Kidney (tissue), 14 donors: ENCODE measurements around the gene PITRM1. TPM values are rescaled to one million over a fixed set of nuclear protein-coding genes. Genes with fewer than 3 reads are reported as not detected.
A peak's percentile ranks its signal among the peaks of the same experiment; 100 is the strongest.

Experiments
- DNase-seq, 5 donors: peaks; one replicate each; pipeline ENCODE4 v3.0.0-alpha.2; 2013 to 2020
- FAIRE-seq: peaks from 2 replicates; lab custom pipeline; 2012; peaks lifted over from hg19 to GRCh38; lab: Jason Lieb, UNC
- H3K27ac ChIP-seq, 2 donors: one replicate each; pipeline ENCODE4 v1.7.0; 2013; ENCODE audit warnings: low read depth in 2 of 2, low read length in 2 of 2, inconsistent platforms in 1 of 2
- H3K27me3 ChIP-seq: one replicate; pipeline ENCODE4 v1.7.1; 2013; ENCODE audit warnings: low read length, inconsistent platforms; ENCODE audit not compliant: control insufficient read depth, insufficient read depth
- H3K36me3 ChIP-seq, 3 donors: one replicate each; pipeline versions ENCODE4 v1.7.0 to v1.7.1; 2013; ENCODE audit warnings: low read length in 3 of 3, control low read depth in 1 of 3, inconsistent platforms in 1 of 3; ENCODE audit not compliant: insufficient read depth in 3 of 3, control insufficient read depth in 2 of 3
- H3K4me1 ChIP-seq, 3 donors: one replicate each; pipeline versions ENCODE4 v1.7.0 to v1.7.1; 2013; ENCODE audit warnings: low read length in 3 of 3, inconsistent platforms in 1 of 3, low read depth in 1 of 3; ENCODE audit not compliant: control insufficient read depth in 2 of 3, insufficient read depth in 2 of 3
- H3K4me3 ChIP-seq, 3 donors: one replicate each; pipeline versions ENCODE4 v1.7.0 to v1.8.1; 2013; ENCODE audit warnings: low read length in 3 of 3, control low read depth in 1 of 3, inconsistent platforms in 1 of 3
- H3K9ac ChIP-seq, 3 donors: one replicate each; pipeline versions ENCODE4 v1.7.0 to v1.7.1; 2013; ENCODE audit warnings: low read length in 3 of 3, control low read depth in 1 of 3, inconsistent platforms in 1 of 3
- H3K9me3 ChIP-seq, 3 donors: one replicate each; pipeline versions ENCODE4 v1.7.0 to v1.7.1; 2013; ENCODE audit warnings: low read length in 3 of 3, control low read depth in 1 of 3, inconsistent platforms in 1 of 3; ENCODE audit not compliant: control insufficient read depth in 2 of 3, insufficient read depth in 1 of 3
- CTCF ChIP-seq: IDR thresholded peaks from 3 replicates; pipeline ENCODE4 v1.5.1; 2012; ENCODE audit warnings: mild to moderate bottlenecking, moderate library complexity, borderline replicate concordance; ENCODE audit not compliant: insufficient read depth; ENCODE audit errors: extremely low read depth
- intact Hi-C: fragments of 100-400 bp; cut with DNase I; formaldehyde crosslinking; loops from one replicate; pipeline ENCODE4 v1.11.1; 2022
- polyA plus RNA-seq: library from polyadenylated mRNA; stranded (reverse); fragments of 350-450 nt; fragmentation: Illumina TruSeq; extraction: RNeasy Lipid Tissue Mini Kit (QIAGEN cat#74804); gene quantifications from one replicate; pipeline ENCODE4 v1.2.3, GENCODE V29; 2014; ENCODE audit warnings: low read depth, low replicate concordance; ENCODE audit not compliant: insufficient read depth
- total RNA-seq: library from RNA; stranded (reverse); fragmentation: NEBNext Ultra II Directional; extraction: Animal tissue kit (Norgen Biotek cat#: 25700); gene quantifications from one replicate; pipeline ENCODE4 v1.2.1, GENCODE V29; 2021
- donor health status: control.
- donor health status: control.
- donor health status: control.
- donor health status: control.
- donor health status: control.
- donor health status: DM: yes; HTN: yes; CAD: no.
- donor health status: Normal renal cell carcinoma (clear cell type).

Gene PITRM1
- total and polyA plus RNA-seq, 2 donors from 2014 or later, result 28.8 to 60.7 TPM

- Histone ChIP-seq H3K9ac (no peak overlapping the region), H3K36me3 (peaks cover 0 to 77% (median 49%) of the 10 kb centered on the region in 3 donors), H3K9me3 (no peaks in the 10 kb centered on the region), H3K4me3 (no peak overlapping the region), H3K27me3 (no peaks in the 10 kb centered on the region), H3K27ac (no peak overlapping the region), H3K4me1 (no peaks in the 10 kb centered on the region)
- intact Hi-C loops, result no loop called here
- DNase-seq (no peak), FAIRE-seq (no peak)
- no peak for TF ChIP-seq CTCF
Observed at GRCh38 chr10:3139216-3139910, 33.2 kb downstream of the PITRM1 start.

- peaks cover 3 to 73% (median 39%) of the 10 kb centered on the region in 3 donors for H3K36me3 ChIP-seq
- no peaks in the 10 kb centered on the region for H3K4me1 ChIP-seq
- no peaks in the 10 kb centered on the region for H3K9me3 ChIP-seq
- FAIRE-seq (no peak), DNase-seq (peak in 1 of 5 donors; percentile 24)
- H3K27ac ChIP-seq, result no peak overlapping the region
- no peak overlapping the region for H3K4me3 ChIP-seq
- H3K27me3 ChIP-seq, result no peaks in the 10 kb centered on the region
- TF ChIP-seq CTCF, result no peak
- intact Hi-C loops, result no loop called here
- H3K9ac ChIP-seq, result no peak overlapping the region
Observed at GRCh38 chr10:3137958-3138726, 34.4 kb downstream of the PITRM1 start.

GRCh38 chr10:3136763-3137611, 35.6 kb downstream of the PITRM1 start:
- Histone ChIP-seq H3K27me3 (no peaks in the 10 kb centered on the region), H3K9ac (no peak overlapping the region), H3K36me3 (peaks cover 3 to 73% (median 38%) of the 10 kb centered on the region in 3 donors), H3K4me3 (no peak overlapping the region), H3K9me3 (no peaks in the 10 kb centered on the region), H3K27ac (no peak overlapping the region), H3K4me1 (no peaks in the 10 kb centered on the region)
- DNase-seq (peak in 2 of 5 donors; percentile 30 to 63), FAIRE-seq (no peak)
- intact Hi-C loops, result no loop called here
- TF ChIP-seq CTCF, result no peak
